Mesenchymal stem cell (in vitro differentiated cells and primary cell): ENCODE measurements around the gene CNTLN.

Source experiments
- DNase-seq: peaks from one replicate; pipeline ENCODE4 v3.0.0-alpha.2; 2013
- H2AFZ ChIP-seq: one replicate; pipeline ENCODE4 v1.6.1; 2013; ENCODE audit warnings: low read depth, mild to moderate bottlenecking, control low read depth, inconsistent platforms, low read length, moderate library complexity
- H2AK5ac ChIP-seq: 2 replicates; pipeline ENCODE4 v1.6.1; 2013; ENCODE audit warnings: low read length, moderate library complexity, mild to moderate bottlenecking, inconsistent platforms; ENCODE audit not compliant: severe bottlenecking
- H2BK120ac ChIP-seq: one replicate; pipeline ENCODE4 v1.6.1; 2013; ENCODE audit warnings: low read depth, mild to moderate bottlenecking, inconsistent platforms, low read length, moderate library complexity
- H2BK12ac ChIP-seq, 2 experiments: one replicate each; pipeline ENCODE4 v1.6.1; 2013; ENCODE audit warnings: inconsistent platforms in 2 of 2, low read length in 2 of 2, mild to moderate bottlenecking in 2 of 2, moderate library complexity in 2 of 2, control low read depth in 1 of 2
- H2BK15ac ChIP-seq: one replicate; pipeline ENCODE4 v1.6.1; 2013; ENCODE audit warnings: mild to moderate bottlenecking, low read depth, inconsistent platforms; ENCODE audit not compliant: poor library complexity, severe bottlenecking
- H2BK5ac ChIP-seq: 2 replicates; pipeline ENCODE4 v1.6.1; 2013; ENCODE audit warnings: low read depth, mild to moderate bottlenecking, low read length, control low read depth, inconsistent platforms; ENCODE audit not compliant: poor library complexity, severe bottlenecking
- H3K14ac ChIP-seq, 2 experiments: one replicate each; pipeline ENCODE4 v1.6.1; 2013; ENCODE audit warnings: inconsistent platforms in 2 of 2, low read length in 2 of 2, control low read depth in 1 of 2, mild to moderate bottlenecking in 1 of 2, moderate library complexity in 1 of 2
- H3K18ac ChIP-seq, 2 experiments: one replicate each; pipeline ENCODE4 v1.6.1; 2013; ENCODE audit warnings: inconsistent platforms in 2 of 2, low read length in 2 of 2, control low read depth in 1 of 2, low read depth in 1 of 2, mild to moderate bottlenecking in 1 of 2
- H3K23ac ChIP-seq, 2 experiments: one replicate each; pipeline ENCODE4 v1.6.1; 2013; ENCODE audit warnings: inconsistent platforms in 2 of 2, low read length in 2 of 2, mild to moderate bottlenecking in 2 of 2, moderate library complexity in 2 of 2, control low read depth in 1 of 2
- H3K27ac ChIP-seq: 2 replicates; pipeline ENCODE4 v1.5.1; 2013; ENCODE audit warnings: mild to moderate bottlenecking, moderate library complexity, low read length, control low read depth, inconsistent platforms; ENCODE audit not compliant: poor library complexity, severe bottlenecking
- H3K27me3 ChIP-seq, 2 experiments: 2 replicates each; pipeline versions ENCODE4 v1.6.1 to v1.7.0; 2013; ENCODE audit warnings: low read length in 2 of 2, mild to moderate bottlenecking in 2 of 2, moderate library complexity in 2 of 2, control low read depth in 1 of 2, inconsistent platforms in 1 of 2; ENCODE audit not compliant: control insufficient read depth in 1 of 2, insufficient read depth in 1 of 2
- H3K36me3 ChIP-seq, 2 experiments: 2 replicates each; pipeline versions ENCODE4 v1.6.1 to v1.7.0; 2013; ENCODE audit warnings: low read length in 2 of 2, control low read depth in 1 of 2, inconsistent platforms in 1 of 2, low read depth in 1 of 2, mild to moderate bottlenecking in 1 of 2; ENCODE audit not compliant: insufficient read depth in 2 of 2, control insufficient read depth in 1 of 2
- H3K4ac ChIP-seq, 2 experiments: one replicate each; pipeline ENCODE4 v1.6.1; 2013; ENCODE audit warnings: inconsistent platforms in 2 of 2, low read length in 2 of 2, mild to moderate bottlenecking in 2 of 2, moderate library complexity in 2 of 2, control low read depth in 1 of 2, low read depth in 1 of 2
- H3K4me1 ChIP-seq: 2 replicates; pipeline ENCODE4 v1.6.1; 2013; ENCODE audit warnings: low read depth, low read length, control low read depth; ENCODE audit not compliant: control insufficient read depth, insufficient read depth
- H3K4me2 ChIP-seq: 2 replicates; pipeline ENCODE4 v1.6.1; 2013; ENCODE audit warnings: low read length, mild to moderate bottlenecking, inconsistent platforms; ENCODE audit not compliant: poor library complexity, severe bottlenecking
- H3K4me3 ChIP-seq, 2 experiments: 2 replicates each; pipeline versions ENCODE4 v1.5.1 to v1.7.0; 2013; ENCODE audit warnings: low read length in 2 of 2, mild to moderate bottlenecking in 2 of 2, control low read depth in 1 of 2, low read depth in 1 of 2; ENCODE audit not compliant: insufficient read depth in 1 of 2
- H3K79me1 ChIP-seq: replicated peaks from 2 replicates; pipeline ENCODE4 v1.6.1; 2013; ENCODE audit warnings: mild to moderate bottlenecking, control low read depth, low read length, inconsistent platforms; ENCODE audit not compliant: poor library complexity, severe bottlenecking
- H3K9ac ChIP-seq: 2 replicates; pipeline ENCODE4 v1.7.0; 2013; ENCODE audit warnings: mild to moderate bottlenecking, low read length, moderate library complexity
- H3K9me3 ChIP-seq: 2 replicates; pipeline ENCODE4 v1.7.0; 2013; ENCODE audit warnings: mild to moderate bottlenecking, low read length; ENCODE audit not compliant: control insufficient read depth
- H4K8ac ChIP-seq: one replicate; pipeline ENCODE4 v1.6.1; 2013; ENCODE audit warnings: inconsistent platforms, mild to moderate bottlenecking, low read length, moderate library complexity
- H4K91ac ChIP-seq: one replicate; pipeline ENCODE4 v1.6.1; 2013; ENCODE audit warnings: mild to moderate bottlenecking, low read length, inconsistent platforms
- WGBS: methylation state at CpG from one replicate; pipeline ENCODE4 v1.1.7; 2013; ENCODE audit warnings: mixed read lengths; 5-methylcytosine and 5-hydroxymethylcytosine counted together

Gene CNTLN

GRCh38 chr9:17130725-17131124, 4.1 kb upstream of the CNTLN start:
- Histone ChIP-seq H2AFZ (no peak overlapping the region), H2BK12ac (no peak overlapping the region), H3K9me3 (no peaks in the 10 kb centered on the region), H2BK5ac (no peak overlapping the region), H2BK120ac (no peak overlapping the region), H3K4ac (no peak overlapping the region), H3K23ac (no peak overlapping the region), H3K9ac (no peak overlapping the region), H3K27ac (no peak overlapping the region), H3K27me3 (no peaks in the 10 kb centered on the region), H2BK15ac (no peak overlapping the region), H3K18ac (no peak overlapping the region), H4K91ac (no peak overlapping the region), H3K4me3 (no peak overlapping the region), H3K79me1 (peaks cover 6% of the 10 kb centered on the region), H4K8ac (no peak overlapping the region), H2AK5ac (no peak overlapping the region), H3K4me1 (peaks cover 3% of the 10 kb centered on the region), H3K4me2 (no peak overlapping the region), H3K14ac (no peak overlapping the region), H3K36me3 (no peaks in the 10 kb centered on the region)
- DNase-seq = no peak
- 100% methylated on average over 1 of the region's 2 CpGs for WGBS

- Histone ChIP-seq H4K91ac (no peak overlapping the region), H3K4me2 (no peak overlapping the region), H2BK12ac (no peak overlapping the region), H2AK5ac (no peak overlapping the region), H3K18ac (no peak overlapping the region), H3K9ac (no peak overlapping the region), H3K9me3 (no peaks in the 10 kb centered on the region), H3K27me3 (no peaks in the 10 kb centered on the region), H3K27ac (no peak overlapping the region), H3K4me1 (peaks cover 3% of the 10 kb centered on the region), H3K4me3 (no peak overlapping the region), H2BK5ac (no peak overlapping the region), H3K36me3 (no peaks in the 10 kb centered on the region), H3K23ac (no peak overlapping the region), H2AFZ (no peak overlapping the region), H4K8ac (no peak overlapping the region), H2BK15ac (no peak overlapping the region), H2BK120ac (no peak overlapping the region), H3K79me1 (peaks cover 6% of the 10 kb centered on the region), H3K4ac (no peak overlapping the region), H3K14ac (no peak overlapping the region)
- 97% methylated on average over 2 of the region's 2 CpGs for WGBS
- DNase-seq = no peak
These were observed 3.3 kb upstream of the CNTLN start for GRCh38 chr9:17131494-17131893.

- peak overlapping the region in 1 of 2 experiments; percentile 16 for H3K23ac ChIP-seq
- peak overlapping the region; percentile 97 for H4K91ac ChIP-seq
- H3K79me1 ChIP-seq = peaks cover 14% of the 10 kb centered on the region
- H3K4me1 ChIP-seq = peaks cover 3% of the 10 kb centered on the region
- no peaks in the 10 kb centered on the region for H3K36me3 ChIP-seq
- peak overlapping the region; percentile 94 for H2BK120ac ChIP-seq
- peak; percentile 52 for DNase-seq
- H3K9me3 ChIP-seq = no peaks in the 10 kb centered on the region
- peak overlapping the region; percentile 95 for H4K8ac ChIP-seq
- no peaks in the 10 kb centered on the region for H3K27me3 ChIP-seq
- no peak overlapping the region for H3K27ac ChIP-seq
- H3K4me3 ChIP-seq = peak overlapping the region; percentile 94 to 96
- peak overlapping the region; percentile 98 for H2AFZ ChIP-seq
- peak overlapping the region; percentile 95 for H2BK15ac ChIP-seq
- H2BK12ac ChIP-seq = peak overlapping the region; percentile 31 to 80
- H3K18ac ChIP-seq = peak overlapping the region; percentile 77 to 96
- whole genome bisulfite sequencing = 2% methylated on average over 37 of the region's 44 CpGs
- peak overlapping the region in 1 of 2 experiments; percentile 97 for H3K14ac ChIP-seq
- peak overlapping the region; percentile 80 to 94 for H3K4ac ChIP-seq
- H2BK5ac ChIP-seq = no peak overlapping the region
- H2AK5ac ChIP-seq = no peak overlapping the region
- H3K4me2 ChIP-seq = peak overlapping the region; percentile 88
- H3K9ac ChIP-seq = peak overlapping the region; percentile 96
These were observed 688 bp downstream of the CNTLN start for GRCh38 chr9:17135295-17136160.

GRCh38 chr9:17137566-17137965, 2.7 kb downstream of the CNTLN start:
- Histone ChIP-seq H3K14ac (no peak overlapping the region), H3K4ac (no peak overlapping the region), H3K9me3 (no peaks in the 10 kb centered on the region), H2AFZ (no peak overlapping the region), H3K27me3 (no peaks in the 10 kb centered on the region), H3K36me3 (no peaks in the 10 kb centered on the region), H3K4me1 (peaks cover 3% of the 10 kb centered on the region), H2BK5ac (no peak overlapping the region), H2BK120ac (no peak overlapping the region), H3K23ac (no peak overlapping the region), H2AK5ac (no peak overlapping the region), H3K79me1 (peaks cover 21% of the 10 kb centered on the region), H2BK12ac (no peak overlapping the region), H4K91ac (no peak overlapping the region), H3K4me3 (no peak overlapping the region), H4K8ac (no peak overlapping the region), H3K27ac (no peak overlapping the region), H3K18ac (no peak overlapping the region), H2BK15ac (no peak overlapping the region), H3K9ac (no peak overlapping the region), H3K4me2 (no peak overlapping the region)
- peak; percentile 17 for DNase-seq
